HepG2 (cell line): ENCODE measurements around the gene ATP5F1E. TPM values are rescaled to one million over a fixed set of nuclear protein-coding genes. Genes with fewer than 3 reads are reported as not detected.
A peak's percentile ranks its signal among the peaks of the same experiment; 100 is the strongest.

ENCODE experiments used
- ATAC-seq: fragments of 200-7000 bp; cut with Tn5 transposase; 3 replicates; pipeline ENCODE4 v1.9.1; 2020; ENCODE audit warnings: mild to moderate bottlenecking, moderate library complexity
- BruUV-seq: library from RNA; stranded (reverse); fragments of 400-500 nt; replicated peaks from 2 replicates; lab custom pipeline; 2021; lab: Mats Ljungman, UMichigan
- CTCF ChIA-PET: fragments of 300-600 bp; formaldehyde crosslinking; extraction: SDS; loops from one replicate; lab custom pipeline; 2021; ENCODE audit warnings: low total read pairs, inconsistent platforms, low intra/inter-chr PET ratio; lab: Yijun Ruan, JAX
- POLR2A ChIA-PET: fragments of 350-600 bp; sonication (Branson Sonifier 250); formaldehyde crosslinking; loops from one replicate; lab custom pipeline; 2020; ENCODE audit warnings: antibody characterized with exemption, inconsistent platforms; lab: Yijun Ruan, JAX
- DNase-seq: peaks from one replicate; pipeline ENCODE4 v3.0.0-alpha.2; 2015; ENCODE audit warnings: low spot score
- FAIRE-seq: peaks from 3 replicates; lab custom pipeline; 2011; peaks lifted over from hg19 to GRCh38; lab: Jason Lieb, UNC
- H2AFZ ChIP-seq: one replicate; pipeline ENCODE4 v1.6.1; 2011; ENCODE audit warnings: low read length, inconsistent platforms
- H3K27ac ChIP-seq: fragments of 300-600 bp; 3 replicates; pipeline ENCODE4 v1.8.0; 2011; ENCODE audit warnings: mixed run types, mild to moderate bottlenecking, mixed read lengths, low read length, inconsistent platforms; ENCODE audit not compliant: insufficient read depth; ENCODE audit errors: extremely low read length
- H3K27me3 ChIP-seq, 2 experiments: fragments of 200-600 bp in 1 of 2; 2 replicates in 1 of 2; 3 replicates in 1 of 2; pipeline versions ENCODE4 v1.6.0 to v1.8.0; 2011; ENCODE audit warnings: low read length in 2 of 2, mild to moderate bottlenecking in 2 of 2, moderate library complexity in 2 of 2, inconsistent platforms in 1 of 2; ENCODE audit not compliant: insufficient read depth in 2 of 2, control insufficient read depth in 1 of 2
- H3K36me3 ChIP-seq, 2 experiments: fragments of 200-600 bp in 1 of 2; replicated peaks in 1 of 2; 2 replicates in 1 of 2; 3 replicates in 1 of 2; pipeline versions ENCODE4 v1.5.1 to v1.8.0; 2011; ENCODE audit warnings: low read length in 2 of 2, inconsistent platforms in 1 of 2; ENCODE audit not compliant: insufficient read depth in 2 of 2, control insufficient read depth in 1 of 2
- H3K4me1 ChIP-seq: 2 replicates; pipeline ENCODE4 v1.5.1; 2012; ENCODE audit warnings: low read length, inconsistent platforms; ENCODE audit not compliant: insufficient read depth
- H3K4me2 ChIP-seq: 2 replicates; pipeline ENCODE4 v1.6.0; 2011; ENCODE audit warnings: low read depth, low read length, inconsistent platforms
- H3K4me3 ChIP-seq, 3 experiments: fragments of 200-600 bp in 1 of 3; sonication (generic), shearing (Covaris generic) in 1 of 3; replicated peaks in 1 of 3; 2 replicates each; pipeline ENCODE4 v1.5.1; 2011 to 2016; ENCODE audit warnings: low read length in 3 of 3, inconsistent platforms in 2 of 3, low read depth in 2 of 3, mild to moderate bottlenecking in 2 of 3, control low read depth in 1 of 3, mixed read lengths in 1 of 3; ENCODE audit not compliant: insufficient read depth in 1 of 3
- H3K79me2 ChIP-seq: one replicate; pipeline ENCODE4 v1.6.1; 2011; ENCODE audit warnings: low read length, inconsistent platforms; ENCODE audit not compliant: insufficient read depth
- H3K9ac ChIP-seq: 2 replicates; pipeline ENCODE4 v1.6.0; 2011; ENCODE audit warnings: mild to moderate bottlenecking, low read depth, low read length, inconsistent platforms; ENCODE audit not compliant: insufficient read depth
- H3K9me3 ChIP-seq: 2 replicates; pipeline ENCODE4 v1.5.1; 2012; ENCODE audit warnings: mild to moderate bottlenecking, low read length
- H4K20me1 ChIP-seq: 2 replicates; pipeline ENCODE4 v1.6.0; 2011; ENCODE audit warnings: inconsistent platforms, mild to moderate bottlenecking, low read length, moderate library complexity; ENCODE audit not compliant: insufficient read depth
- KLF12 ChIP-seq: sonication (generic); formaldehyde crosslinking; IDR thresholded peaks from 2 replicates; pipeline ENCODE4 v1.4.0; 2020; ENCODE audit warnings: missing genetic modification reagents, borderline replicate concordance
- ZNF274 ChIP-seq: sonication (generic); formaldehyde crosslinking; IDR thresholded peaks from 2 replicates; pipeline ENCODE4 v1.5.1; 2020; ENCODE audit warnings: mild to moderate bottlenecking, missing genetic modification reagents
- ZNF350 ChIP-seq: sonication (generic); formaldehyde crosslinking; IDR thresholded peaks from 2 replicates; pipeline ENCODE4 v1.4.0; 2020; ENCODE audit warnings: mild to moderate bottlenecking, low read depth, missing genetic modification reagents, borderline replicate concordance
- ZNF746 ChIP-seq: sonication (generic); formaldehyde crosslinking; IDR thresholded peaks from 2 replicates; pipeline ENCODE4 v1.8.0; 2022; ENCODE audit warnings: mild to moderate bottlenecking, missing genetic modification reagents
- WGBS: methylation state at CpG from one replicate; pipeline ENCODE4 v1.1.6; 2017; ENCODE audit warnings: low lambda C conversion rate; 5-methylcytosine and 5-hydroxymethylcytosine counted together
- in situ Hi-C: cut with HindIII; loops from 2 replicates; pipeline ENCODE4 v1.10.0; 2017; ENCODE audit warnings: low pct_unique_long_range_greater_than_20kb; ENCODE audit not compliant: extremely low pct_ligation_motif_present
- intact Hi-C: fragments of 100-400 bp; cut with micrococcal nuclease; formaldehyde crosslinking; loops from one replicate; pipeline ENCODE4 v1.10.0; 2022; ENCODE audit not compliant: unreplicated experiment
- polyA plus RNA-seq, 8 experiments: library from polyadenylated mRNA; depleted of rRNA in 3 of 8; stranded (reverse) in 7 of 8; unstranded in 1 of 8; fragments of >200 nt; fragmentation: Illumina TruSeq in 4 of 8; extraction: Trizol in 4 of 8; gene quantifications; 2 replicates each; pipeline versions ENCODE4 v1.2.1 to v1.2.3, GENCODE V29; 2011 to 2016; ENCODE audit warnings: low read depth in 4 of 8, missing spikeins in 1 of 8, mixed read lengths in 1 of 8; ENCODE audit not compliant: insufficient read depth in 1 of 8
- total RNA-seq, 5 experiments: library from RNA; depleted of rRNA; stranded (reverse); fragments of >200 nt; fragmentation: Illumina TruSeq; extraction: Trizol; gene quantifications; 2 replicates each; pipeline ENCODE4 v1.2.3, GENCODE V29; 2016; ENCODE audit warnings: low read depth in 1 of 5
- TF ChIP-seq, protein P1 (sequence below): sonication (generic); formaldehyde crosslinking; IDR thresholded peaks from 2 replicates; pipeline ENCODE4 v1.4.0; 2020; ENCODE audit warnings: mild to moderate bottlenecking, low read depth, missing genetic modification reagents
- TF ChIP-seq, protein P2 (sequence below): sonication (generic); formaldehyde crosslinking; IDR thresholded peaks from 2 replicates; pipeline ENCODE4 v1.5.0; 2020; ENCODE audit warnings: mild to moderate bottlenecking, missing genetic modification reagents

Gene ATP5F1E
- total and polyA plus RNA-seq, 2 of the 13 experiments (the other 11 are each of a cell fraction or from before 2014, with no cell fraction given), result 121 to 134 TPM

DNA sequence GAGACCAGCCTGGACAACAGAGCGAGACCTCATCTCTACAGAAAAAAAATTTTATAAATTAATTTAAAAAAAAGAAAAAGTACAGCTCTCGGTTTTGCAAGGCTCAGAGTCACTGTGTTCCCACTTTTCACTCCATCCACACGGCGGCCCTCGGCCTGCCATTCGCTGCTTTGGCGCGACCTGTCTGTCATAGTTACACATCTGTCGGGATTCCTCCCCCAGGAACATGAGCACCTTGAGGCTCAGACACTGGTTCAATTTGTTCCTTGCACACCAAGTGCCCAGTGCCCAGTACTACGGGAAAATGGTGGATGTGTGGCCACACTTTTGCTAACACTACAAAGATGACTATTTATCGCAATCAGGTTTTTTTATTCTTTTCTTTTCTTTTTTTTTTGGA is 33.5 kb downstream of the ATP5F1E start:
- no peak overlapping the region for H3K4me3 ChIP-seq
- H4K20me1 ChIP-seq, result no peaks in the 10 kb centered on the region
- TF ChIP-seq, protein P1, sequence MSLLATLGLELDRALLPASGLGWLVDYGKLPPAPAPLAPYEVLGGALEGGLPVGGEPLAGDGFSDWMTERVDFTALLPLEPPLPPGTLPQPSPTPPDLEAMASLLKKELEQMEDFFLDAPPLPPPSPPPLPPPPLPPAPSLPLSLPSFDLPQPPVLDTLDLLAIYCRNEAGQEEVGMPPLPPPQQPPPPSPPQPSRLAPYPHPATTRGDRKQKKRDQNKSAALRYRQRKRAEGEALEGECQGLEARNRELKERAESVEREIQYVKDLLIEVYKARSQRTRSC (CRISPR knock-in tag), result no peak
- 0 out of 2 replicates have a peak, but pooled peaks have one; percentile 7 for TF ChIP-seq ZNF746 (CRISPR knock-in tag)
- TF ChIP-seq KLF12 (CRISPR knock-in tag), result no peak
- TF ChIP-seq ZNF350 (CRISPR knock-in tag), result no peak
- TF ChIP-seq ZNF274 (CRISPR knock-in tag), result no peak
- TF ChIP-seq, protein P2, sequence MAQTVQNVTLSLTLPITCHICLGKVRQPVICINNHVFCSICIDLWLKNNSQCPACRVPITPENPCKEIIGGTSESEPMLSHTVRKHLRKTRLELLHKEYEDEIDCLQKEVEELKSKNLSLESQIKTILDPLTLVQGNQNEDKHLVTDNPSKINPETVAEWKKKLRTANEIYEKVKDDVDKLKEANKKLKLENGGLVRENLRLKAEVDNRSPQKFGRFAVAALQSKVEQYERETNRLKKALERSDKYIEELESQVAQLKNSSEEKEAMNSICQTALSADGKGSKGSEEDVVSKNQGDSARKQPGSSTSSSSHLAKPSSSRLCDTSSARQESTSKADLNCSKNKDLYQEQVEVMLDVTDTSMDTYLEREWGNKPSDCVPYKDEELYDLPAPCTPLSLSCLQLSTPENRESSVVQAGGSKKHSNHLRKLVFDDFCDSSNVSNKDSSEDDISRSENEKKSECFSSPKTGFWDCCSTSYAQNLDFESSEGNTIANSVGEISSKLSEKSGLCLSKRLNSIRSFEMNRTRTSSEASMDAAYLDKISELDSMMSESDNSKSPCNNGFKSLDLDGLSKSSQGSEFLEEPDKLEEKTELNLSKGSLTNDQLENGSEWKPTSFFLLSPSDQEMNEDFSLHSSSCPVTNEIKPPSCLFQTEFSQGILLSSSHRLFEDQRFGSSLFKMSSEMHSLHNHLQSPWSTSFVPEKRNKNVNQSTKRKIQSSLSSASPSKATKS (CRISPR knock-in tag), result no peak
- in situ Hi-C loops, result no loop called here
- no peaks in the 10 kb centered on the region for H3K9me3 ChIP-seq
- H2AFZ ChIP-seq, result no peak overlapping the region
- peaks cover 64% of the 10 kb centered on the region for H3K4me1 ChIP-seq
- H3K36me3 ChIP-seq, result peaks cover 14 to 18% of the 10 kb centered on the region in 2 experiments
- ChIA-PET CTCF (no interaction called here), POLR2A (interaction anchor here (0.7 kb wide), 1 partner anchor 17 kb away, joined by 3 read pairs; no protein-coding TSS in a partner anchor)
- FAIRE-seq, result no peak
- ATAC-seq, result no peak
- no peak overlapping the region for H3K27ac ChIP-seq
- H3K9ac ChIP-seq, result no peak overlapping the region
- WGBS, result 89% methylated on average over 11 of the region's 11 CpGs
- no peak overlapping the region for H3K4me2 ChIP-seq
- DNase-seq, result no peak
- intact Hi-C loops, result loop anchor here (5.0 kb wide), 1 partner anchor 34 kb away; the partner anchor contains the start of gene ATP5F1E
- no peaks in the 10 kb centered on the region for H3K79me2 ChIP-seq
- BruUV-seq, result no TSS peak
- peaks cover 2 to 21% of the 10 kb centered on the region in 2 experiments for H3K27me3 ChIP-seq
